H1 (cell line): ENCODE results near the gene ITSN1. TPM values are rescaled to one million over a fixed set of nuclear protein-coding genes. Genes with fewer than 3 reads are reported as not detected.

Source experiments
- CTCF ChIA-PET: fragments of 300-600 bp; sonication (Branson Sonifier 250); formaldehyde crosslinking; loops from one replicate; lab custom pipeline; 2021; ENCODE audit not compliant: partially characterized antibody; lab: Charles Lee
- POLR2A ChIA-PET: fragments of 300-600 bp; sonication (Branson Sonifier 250); formaldehyde crosslinking; loops from one replicate; lab custom pipeline; 2021; ENCODE audit warnings: inconsistent platforms; ENCODE audit not compliant: partially characterized antibody; lab: Charles Lee
- DNase-seq, 2 experiments: peaks; one replicate each; pipeline versions ENCODE4 v3.0.0 to v3.0.0-alpha.2; 2010 to 2022; ENCODE audit warnings: low spot score in 2 of 2, low read depth in 1 of 2, mixed read lengths in 1 of 2
- FAIRE-seq: peaks from 2 replicates; lab custom pipeline; 2011; peaks lifted over from hg19 to GRCh38; lab: Jason Lieb, UNC
- H2AFZ ChIP-seq: 2 replicates; pipeline ENCODE4 v1.8.1; 2012; ENCODE audit warnings: low read length, inconsistent platforms
- H2AK5ac ChIP-seq: 2 replicates; pipeline ENCODE4 v1.6.1; 2013; ENCODE audit warnings: low read depth, low read length
- H2BK120ac ChIP-seq: replicated peaks from 2 replicates; pipeline ENCODE3; 2013; ENCODE audit warnings: low read depth, low read length, inconsistent platforms
- H2BK12ac ChIP-seq: 2 replicates; pipeline ENCODE4 v1.6.1; 2013; ENCODE audit warnings: low read depth, low read length
- H2BK15ac ChIP-seq: 2 replicates; pipeline ENCODE4 v1.6.1; 2013; ENCODE audit warnings: low read length
- H2BK20ac ChIP-seq: 2 replicates; pipeline ENCODE4 v1.6.1; 2013; ENCODE audit warnings: low read length
- H2BK5ac ChIP-seq: 2 replicates; pipeline ENCODE4 v1.6.1; 2013; ENCODE audit warnings: low read depth, low read length
- H3K14ac ChIP-seq: 2 replicates; pipeline ENCODE4 v1.6.1; 2013; ENCODE audit warnings: inconsistent platforms; ENCODE audit not compliant: insufficient read length
- H3K18ac ChIP-seq: 2 replicates; pipeline ENCODE4 v1.6.1; 2013; ENCODE audit warnings: low read length; ENCODE audit errors: extremely low read depth
- H3K23ac ChIP-seq: 2 replicates; pipeline ENCODE4 v1.6.1; 2013; ENCODE audit warnings: inconsistent platforms; ENCODE audit not compliant: insufficient read length
- H3K23me2 ChIP-seq: 2 replicates; pipeline ENCODE4 v1.6.1; 2013; ENCODE audit warnings: low read depth, low read length
- H3K27ac ChIP-seq: 2 replicates; pipeline ENCODE4 v1.6.1; 2011; ENCODE audit warnings: low read depth, low read length, inconsistent platforms
- H3K27me3 ChIP-seq, 4 experiments: replicated peaks in 1 of 4; 1 replicate in 1 of 4; 2 replicates in 3 of 4; pipeline versions ENCODE4 v1.6.1 to v1.8.1; 2011 to 2013; ENCODE audit warnings: low read length in 3 of 4, mild to moderate bottlenecking in 3 of 4, inconsistent platforms in 2 of 4, mixed read lengths in 2 of 4, moderate library complexity in 1 of 4; ENCODE audit not compliant: control insufficient read depth in 3 of 4, insufficient read depth in 3 of 4; ENCODE audit errors: extremely low read depth in 1 of 4
- H3K36me3 ChIP-seq, 4 experiments: 2 replicates each; pipeline versions ENCODE4 v1.6.1 to v1.8.1; 2011 to 2013; ENCODE audit warnings: mild to moderate bottlenecking in 4 of 4, low read length in 3 of 4, moderate library complexity in 2 of 4, control low read depth in 1 of 4, inconsistent platforms in 1 of 4; ENCODE audit not compliant: insufficient read depth in 4 of 4, control insufficient read depth in 2 of 4
- H3K4ac ChIP-seq: replicated peaks from 2 replicates; pipeline ENCODE3; 2013; ENCODE audit warnings: low read length, low read depth, mixed read lengths, inconsistent platforms; ENCODE audit not compliant: insufficient read length
- H3K4me1 ChIP-seq, 4 experiments: replicated peaks in 1 of 4; 1 replicate in 1 of 4; 2 replicates in 3 of 4; pipeline versions ENCODE4 v1.6.1 to v1.8.1; 2011 to 2013; ENCODE audit warnings: low read length in 3 of 4, inconsistent platforms in 2 of 4, mixed read lengths in 1 of 4; ENCODE audit not compliant: insufficient read depth in 4 of 4, control insufficient read depth in 3 of 4
- H3K4me2 ChIP-seq, 2 experiments: 2 replicates each; pipeline versions ENCODE4 v1.6.1 to v1.8.1; 2011 to 2013; ENCODE audit warnings: low read depth in 2 of 2, low read length in 2 of 2, control low read depth in 1 of 2, inconsistent platforms in 1 of 2, mild to moderate bottlenecking in 1 of 2; ENCODE audit not compliant: insufficient read depth in 1 of 2
- H3K4me3 ChIP-seq, 4 experiments: fragments of 200-600, 300-600 bp in 1 of 4; sonication (generic), shearing (Covaris generic), sonication (Bioruptor Twin) in 1 of 4; 2 replicates each; pipeline versions ENCODE4 v1.5.1 to v1.8.1; 2011 to 2016; ENCODE audit warnings: low read length in 4 of 4, low read depth in 3 of 4, control low read depth in 2 of 4, inconsistent platforms in 2 of 4, mild to moderate bottlenecking in 2 of 4, mixed read lengths in 1 of 4, moderate library complexity in 1 of 4; ENCODE audit not compliant: insufficient read depth in 2 of 4; ENCODE audit errors: extremely low read depth in 1 of 4
- H3K56ac ChIP-seq: replicated peaks from 2 replicates; pipeline ENCODE3; 2013; ENCODE audit warnings: low read depth, mild to moderate bottlenecking, mixed read lengths, low read length, inconsistent platforms; ENCODE audit not compliant: insufficient read length
- H3K79me1 ChIP-seq: 2 replicates; pipeline ENCODE4 v1.6.1; 2013; ENCODE audit warnings: low read depth, low read length, control low read depth
- H3K79me2 ChIP-seq, 2 experiments: 2 replicates each; pipeline versions ENCODE4 v1.6.1 to v1.8.1; 2012 to 2013; ENCODE audit warnings: low read length in 2 of 2, mild to moderate bottlenecking in 2 of 2, inconsistent platforms in 1 of 2; ENCODE audit not compliant: insufficient read depth in 2 of 2, control insufficient read depth in 1 of 2
- H3K9ac ChIP-seq, 4 experiments: replicated peaks in 1 of 4; 1 replicate in 1 of 4; 2 replicates in 3 of 4; pipeline versions ENCODE4 v1.6.1 to v1.8.1; 2011 to 2013; ENCODE audit warnings: low read depth in 3 of 4, low read length in 3 of 4, control low read depth in 2 of 4, mild to moderate bottlenecking in 2 of 4, moderate library complexity in 2 of 4, inconsistent platforms in 1 of 4; ENCODE audit errors: extremely low read depth in 1 of 4
- H3K9me3 ChIP-seq, 2 experiments: 2 replicates each; pipeline versions ENCODE4 v1.6.1 to v1.8.1; 2012 to 2013; ENCODE audit warnings: mild to moderate bottlenecking in 2 of 2, moderate library complexity in 2 of 2, control low read depth in 1 of 2, inconsistent platforms in 1 of 2, low read depth in 1 of 2, low read length in 1 of 2, mixed read lengths in 1 of 2; ENCODE audit not compliant: insufficient read depth in 2 of 2
- H4K20me1 ChIP-seq, 2 experiments: replicated peaks in 1 of 2; 2 replicates each; pipeline versions ENCODE3 to v1.8.1; 2011 to 2013; ENCODE audit warnings: inconsistent platforms in 2 of 2, low read length in 2 of 2, mild to moderate bottlenecking in 1 of 2; ENCODE audit not compliant: insufficient read depth in 2 of 2, control insufficient read depth in 1 of 2
- H4K5ac ChIP-seq: 2 replicates; pipeline ENCODE4 v1.6.1; 2013; ENCODE audit warnings: low read length, low read depth, mixed read lengths, inconsistent platforms; ENCODE audit not compliant: insufficient read length
- H4K8ac ChIP-seq: 2 replicates; pipeline ENCODE4 v1.8.0; 2013; ENCODE audit warnings: mild to moderate bottlenecking, moderate library complexity, low read length, inconsistent platforms; ENCODE audit not compliant: insufficient read depth; ENCODE audit errors: extremely low read depth
- H4K91ac ChIP-seq: replicated peaks from 2 replicates; pipeline ENCODE3; 2013; ENCODE audit warnings: low read length, mixed read lengths, inconsistent platforms; ENCODE audit not compliant: insufficient read length
- ATF3 ChIP-seq: IDR thresholded peaks from 2 replicates; pipeline ENCODE4 v1.6.1; 2011; ENCODE audit warnings: low read depth, mild to moderate bottlenecking, low read length; ENCODE audit not compliant: insufficient read depth
- FOSL1 ChIP-seq: IDR thresholded peaks from 2 replicates; pipeline ENCODE4 v1.6.1; 2011; ENCODE audit warnings: mild to moderate bottlenecking, low read depth, low read length, moderate library complexity; ENCODE audit not compliant: insufficient read depth
- SRF ChIP-seq: IDR thresholded peaks from 2 replicates; pipeline ENCODE4 v1.6.1; 2011; ENCODE audit warnings: mild to moderate bottlenecking, low read depth, low read length, moderate library complexity
- WGBS, 2 experiments: shearing (Covaris generic) in 1 of 2; methylation state at CpG; one replicate each; pipeline versions ENCODE4 v1.1.6 to v1.1.7; 2013 to 2015; ENCODE audit warnings: low lambda C conversion rate in 2 of 2, mixed read lengths in 2 of 2, inconsistent platforms in 1 of 2, low coverage in 1 of 2, missing lambda C conversion rate in 1 of 2; ENCODE audit not compliant: insufficient replicate concordance in 2 of 2, insufficient coverage in 1 of 2, insufficient read length in 1 of 2; ENCODE audit errors: extremely low coverage in 1 of 2, missing lambda C conversion rate in 1 of 2; 5-methylcytosine and 5-hydroxymethylcytosine counted together
- polyA plus RNA-seq, 7 experiments: library from polyadenylated mRNA; depleted of rRNA in 3 of 7; stranded (reverse) in 5 of 7; unstranded in 2 of 7; fragments of >200 nt in 5 of 7; fragments of 200-250 nt in 2 of 7; gene quantifications; 1 replicate in 5 of 7; 2 replicates in 1 of 7; 4 replicates in 1 of 7; pipeline versions ENCODE4 v1.2.1 to v1.2.3, GENCODE V29; 2011 to 2013; ENCODE audit warnings: missing spikeins in 2 of 7, mixed read lengths in 2 of 7
- total RNA-seq: library from RNA; stranded (reverse); fragmentation: NEBNext Ultra II Directional; extraction: Animal tissue kit (Norgen Biotek cat#: 25700); gene quantifications from 2 replicates; pipeline ENCODE4 v1.2.1, GENCODE V29; 2021

The ITSN1 gene
- total and polyA plus RNA-seq, 2 of the 8 experiments (the other 6 are each of a cell fraction or from before 2014, with no cell fraction given) = 60.8 to 78.1 TPM

GRCh38 chr21:33936301-33937038 lies 294.2 kb downstream of the ITSN1 start:
- DNase-seq = no peak
- H3K14ac ChIP-seq = no peak overlapping the region
- POLR2A ChIA-PET = interaction anchor here (1.4 to 2.8 kb wide), 2 partner anchors 12 to 137 kb away, joined by 4 to 12 read pairs; partner anchors contain the start of genes MRPS6 and SLC5A3
- H3K56ac ChIP-seq = no peak overlapping the region
- no peak for TF ChIP-seq SRF
- TF ChIP-seq ATF3 = no peak
- TF ChIP-seq FOSL1 = no peak
- H3K36me3 ChIP-seq = peaks cover 0 to 10% (median 0%) of the 10 kb centered on the region in 4 experiments; a peak in 1 of 8 replicates
- no peaks in the 10 kb centered on the region; a peak in 1 of 7 replicates for H3K27me3 ChIP-seq
- no peak overlapping the region for H3K4me2 ChIP-seq
- H2BK120ac ChIP-seq = no peak overlapping the region
- 76% methylated on average over 4 of the region's 4 CpGs; no CpG with 5 or more reads in 1 of the 2 experiments for WGBS, 2 experiments
- CTCF ChIA-PET = interaction anchor here (1.3 to 2.1 kb wide), 2 partner anchors 12 to 134 kb away, joined by 3 to 6 read pairs; no protein-coding TSS in a partner anchor
- H4K5ac ChIP-seq = no peak overlapping the region
- no peaks in the 10 kb centered on the region for H3K9me3 ChIP-seq
- no peak overlapping the region for H2BK15ac ChIP-seq
- peaks cover 0 to 8% (median 2%) of the 10 kb centered on the region in 4 experiments; a peak in 2 of 7 replicates for H3K4me1 ChIP-seq
- no peak overlapping the region for H2BK12ac ChIP-seq
- no peak overlapping the region for H2AFZ ChIP-seq
- no peak overlapping the region for H2BK20ac ChIP-seq
- peaks cover 7% of the 10 kb centered on the region; the same call in 1 of the 2 replicates for H3K79me1 ChIP-seq
- peaks cover 0 to 19% of the 10 kb centered on the region in 2 experiments; a peak in 2 of 4 replicates for H3K79me2 ChIP-seq
- H3K23ac ChIP-seq = no peak overlapping the region
- no peak overlapping the region for H2AK5ac ChIP-seq
- no peak overlapping the region for H3K27ac ChIP-seq
- no peak overlapping the region for H3K4me3 ChIP-seq
- no peak overlapping the region for H3K9ac ChIP-seq
- no peak overlapping the region for H3K18ac ChIP-seq
- no peak for FAIRE-seq
- no peaks in the 10 kb centered on the region for H4K20me1 ChIP-seq
- H3K4ac ChIP-seq = no peak overlapping the region
- no peak overlapping the region for H4K8ac ChIP-seq
- peaks cover 4% of the 10 kb centered on the region; the same call in 1 of the 2 replicates for H3K23me2 ChIP-seq
- H2BK5ac ChIP-seq = no peak overlapping the region
- no peak overlapping the region for H4K91ac ChIP-seq
